GF-D8 (cell line): Measurements from ENCODE around the gene SCRN1.
A peak's percentile ranks its signal among the peaks of the same experiment; 100 is the strongest.

Experiments used
- DNase-seq: peaks from one replicate; lab custom pipeline; 2025; lab: John Stamatoyannopoulos, UW

Gene SCRN1

DNA sequence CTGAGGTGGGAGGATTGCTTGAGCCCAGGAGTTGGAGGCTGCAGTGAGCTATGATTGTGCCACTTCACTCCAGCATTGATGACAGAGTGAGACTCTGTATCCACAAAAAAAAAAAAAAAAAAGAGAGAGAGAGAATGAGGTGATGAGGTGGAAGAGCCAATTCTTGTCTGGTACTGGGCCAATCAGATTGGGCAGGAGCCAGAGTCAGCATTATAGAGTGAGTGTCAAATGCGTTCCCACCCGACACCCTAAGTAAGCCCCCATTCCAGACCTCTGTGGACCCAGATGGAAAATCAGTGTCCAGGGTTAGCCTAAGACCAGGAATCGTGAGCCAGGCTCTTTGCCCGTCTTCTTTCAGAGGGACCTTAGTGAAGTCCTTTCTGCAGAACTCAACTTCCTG is 99.3 kb downstream of the SCRN1 start:
- no peak for DNase-seq

DNA sequence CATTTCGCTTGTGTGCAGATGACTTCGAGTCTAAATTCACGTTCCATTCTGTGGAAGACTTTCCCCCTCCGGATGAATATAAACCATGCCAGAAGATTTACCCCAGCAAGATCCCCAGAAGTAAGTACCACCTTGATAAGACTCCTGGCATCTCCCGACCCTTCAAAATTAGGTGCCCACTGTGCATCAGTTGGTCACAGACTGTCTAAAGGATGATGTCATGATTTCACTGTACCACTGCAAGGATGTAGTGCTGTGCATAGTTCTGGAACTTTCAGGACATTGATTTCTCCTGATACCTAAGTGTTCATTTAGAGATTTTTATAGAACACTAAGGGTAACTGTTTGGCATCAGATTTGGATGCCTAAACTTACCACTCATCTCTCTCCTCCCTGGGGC is 100.3 kb downstream of the SCRN1 start:
- DNase-seq = no peak

DNA sequence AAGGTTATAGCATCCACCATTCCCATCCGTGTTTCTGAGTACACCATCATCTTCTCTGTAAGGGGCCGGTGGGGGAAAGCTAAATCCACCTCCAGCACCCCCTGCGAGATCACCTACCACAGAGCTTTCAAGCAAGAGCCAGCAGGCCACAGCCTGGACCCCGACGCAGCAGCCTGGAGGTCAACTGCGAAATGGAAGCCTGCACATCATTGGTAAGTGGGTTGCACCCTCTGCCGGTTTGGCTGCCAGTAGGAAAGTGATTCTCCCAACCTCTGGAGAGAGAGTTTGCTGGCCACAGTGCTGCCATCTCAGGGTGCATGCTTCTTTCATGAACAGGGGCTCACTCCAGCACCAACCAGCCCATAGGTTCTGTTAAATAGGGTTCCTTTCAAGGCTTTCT is 101.6 kb downstream of the SCRN1 start:
- no peak for DNase-seq

DNA sequence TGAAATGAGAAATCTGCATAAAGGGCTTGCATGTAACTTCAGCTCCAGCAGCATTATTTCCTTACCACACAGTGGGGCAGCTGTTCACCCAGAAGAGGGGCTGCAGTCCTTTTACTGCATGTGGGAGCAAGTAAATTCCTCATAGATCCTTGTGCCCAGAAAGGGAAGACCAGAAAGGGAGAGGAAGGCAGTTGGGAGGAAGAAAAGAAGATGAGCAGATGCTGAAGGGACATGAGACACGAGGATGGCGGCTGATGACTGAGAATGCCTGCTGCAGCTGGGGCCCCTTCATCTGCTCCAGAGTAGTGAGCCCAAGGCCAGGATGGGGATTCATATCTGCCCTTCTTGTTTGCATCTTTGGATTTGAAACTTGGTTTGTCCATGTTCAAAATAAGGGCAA is 102.8 kb downstream of the SCRN1 start:
- DNase-seq = no peak

DNA sequence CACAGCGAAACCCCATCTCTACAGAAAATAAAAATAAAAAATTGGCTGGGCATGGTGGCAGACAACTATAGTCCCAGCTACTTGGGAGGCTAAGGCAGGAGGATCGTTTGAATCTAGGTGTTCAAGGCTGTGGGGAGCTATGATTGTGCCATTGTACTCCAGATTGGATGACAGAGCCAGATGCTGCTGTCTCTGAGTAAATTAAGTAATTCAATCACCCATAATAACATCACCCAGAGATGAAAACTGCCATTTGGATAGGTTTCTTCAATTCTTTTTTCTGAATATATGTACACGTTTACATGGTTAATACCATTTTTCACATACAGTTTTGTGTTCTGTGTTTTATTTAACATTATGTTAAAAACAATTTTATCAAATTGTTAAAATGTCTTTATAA is 104.0 kb downstream of the SCRN1 start:
- no peak for DNase-seq

DNA sequence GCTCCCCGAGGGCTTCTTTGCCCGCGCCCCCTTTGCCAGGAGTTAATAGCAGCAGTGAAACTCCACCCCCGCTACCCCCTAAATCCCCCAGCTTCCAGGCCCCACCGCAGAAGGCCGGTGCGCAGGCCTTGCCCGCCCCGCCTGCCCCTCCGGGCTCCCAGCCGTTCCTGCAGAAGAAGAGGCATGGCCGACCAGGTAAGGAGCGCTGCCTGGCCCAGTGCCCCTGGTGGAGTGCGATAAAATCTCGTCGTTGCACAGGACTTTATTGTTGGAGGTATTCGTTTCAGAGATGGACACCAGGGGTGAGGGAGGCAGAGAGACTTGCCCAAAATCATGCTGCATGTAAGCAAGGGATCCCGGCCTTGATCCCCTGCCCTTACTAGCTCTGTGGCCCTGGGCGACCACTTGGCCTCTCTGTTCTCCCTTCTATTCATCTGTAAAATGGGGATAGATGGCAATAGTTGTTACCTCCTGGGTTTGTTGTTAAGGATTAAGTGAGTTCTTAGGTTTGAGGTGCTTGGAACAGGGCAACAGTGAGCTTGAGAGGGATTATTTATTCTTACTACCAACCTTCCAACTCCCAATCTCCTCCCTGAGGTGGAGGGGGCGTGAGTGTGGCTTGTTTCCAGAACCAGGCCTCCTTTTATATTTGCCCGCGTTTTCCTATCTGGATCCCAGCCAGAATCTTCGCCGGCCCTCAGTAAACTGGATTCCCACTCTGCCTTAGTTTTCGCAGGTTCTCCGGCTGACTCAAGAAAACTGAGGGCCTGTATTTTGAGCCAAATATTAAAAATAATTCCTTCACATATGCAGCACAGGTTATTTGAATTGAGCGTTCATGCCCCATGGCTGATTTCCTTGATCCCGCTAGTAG is 105.0 kb downstream of the SCRN1 start:
- DNase-seq = no peak

DNA sequence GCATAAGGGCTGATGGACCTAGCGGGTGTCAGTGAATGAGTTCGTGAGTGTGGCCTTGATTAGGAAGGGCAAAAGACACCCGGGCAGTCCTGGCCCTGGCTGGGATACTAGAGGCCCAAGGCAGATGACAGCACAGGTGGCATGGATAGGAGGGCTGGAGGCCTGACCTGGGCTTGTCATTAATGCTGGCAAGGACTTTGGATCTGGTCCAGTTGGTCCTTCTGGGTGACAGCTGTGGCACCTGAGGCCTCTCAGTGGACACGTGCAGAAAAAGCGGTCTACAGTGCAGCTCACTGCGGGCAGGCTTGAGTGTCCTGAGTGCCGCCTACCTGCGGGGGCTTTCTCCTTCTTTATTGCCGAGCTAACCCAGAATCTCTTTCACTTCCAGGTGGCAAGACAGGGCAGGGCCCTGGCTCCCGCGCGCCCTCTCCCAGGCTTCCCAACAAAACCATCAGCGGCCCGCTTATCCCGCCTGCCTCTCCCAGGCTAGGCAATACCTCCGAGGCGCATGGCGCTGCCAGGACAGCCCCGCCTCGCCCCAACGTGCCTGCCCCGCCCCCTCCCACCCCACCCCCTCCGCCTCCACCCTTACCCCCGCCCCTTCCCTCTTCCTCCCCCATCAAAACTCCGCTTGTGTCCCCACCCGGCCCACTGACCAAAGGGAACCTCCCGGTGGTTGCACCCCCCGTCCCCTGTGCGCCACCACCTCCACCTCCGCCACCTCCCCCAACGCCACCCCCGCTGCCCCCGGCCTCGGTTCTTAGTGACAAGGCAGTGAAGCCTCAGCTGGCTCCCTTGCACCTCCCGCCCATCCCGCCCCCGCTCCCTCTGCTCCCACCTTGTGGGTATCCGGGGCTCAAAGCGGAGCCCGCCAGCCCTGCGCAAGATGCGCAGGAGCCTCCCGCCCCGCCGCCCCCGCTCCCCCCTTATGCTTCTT is 105.9 kb downstream of the SCRN1 start:
- no peak for DNase-seq

DNA sequence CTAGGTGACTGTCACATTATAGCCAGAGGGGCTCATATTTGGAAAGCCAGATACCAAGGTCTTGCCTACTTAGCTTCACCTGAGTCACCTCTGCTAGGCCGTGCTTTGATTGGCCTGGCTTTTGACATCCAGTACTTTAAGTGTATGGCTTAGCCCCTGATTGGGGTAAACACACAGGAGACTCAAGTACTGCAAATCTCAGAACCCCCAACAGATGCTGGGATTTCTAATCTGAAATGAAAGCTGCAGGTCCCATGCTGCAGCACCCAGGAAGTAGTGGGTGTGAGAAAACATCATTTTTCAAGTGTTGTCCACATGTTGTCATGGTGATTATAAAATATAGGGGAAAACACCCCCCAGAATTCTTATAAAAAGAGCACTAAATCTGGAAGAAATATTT is 107.1 kb downstream of the SCRN1 start:
- no peak for DNase-seq

DNA sequence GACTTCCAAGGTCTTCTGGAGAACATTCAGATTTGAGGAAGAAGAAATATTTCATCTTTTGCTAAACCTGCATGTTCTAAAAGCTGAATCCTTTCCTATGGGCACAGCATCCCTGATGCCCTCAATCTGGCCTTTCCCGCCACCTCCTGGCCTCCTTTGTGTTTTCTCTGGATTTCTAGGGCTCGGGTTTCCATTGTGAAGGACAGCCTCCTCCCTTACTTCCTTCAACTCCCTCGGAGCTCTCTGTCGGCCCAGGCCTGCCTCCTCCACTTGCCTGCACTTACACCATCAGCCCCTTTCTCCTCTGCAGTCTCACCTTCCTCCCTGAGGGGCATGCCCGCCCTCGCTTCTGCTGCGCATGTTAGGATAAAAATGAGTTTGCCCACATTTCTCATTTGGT is 107.9 kb downstream of the SCRN1 start:
- DNase-seq = no peak

DNA sequence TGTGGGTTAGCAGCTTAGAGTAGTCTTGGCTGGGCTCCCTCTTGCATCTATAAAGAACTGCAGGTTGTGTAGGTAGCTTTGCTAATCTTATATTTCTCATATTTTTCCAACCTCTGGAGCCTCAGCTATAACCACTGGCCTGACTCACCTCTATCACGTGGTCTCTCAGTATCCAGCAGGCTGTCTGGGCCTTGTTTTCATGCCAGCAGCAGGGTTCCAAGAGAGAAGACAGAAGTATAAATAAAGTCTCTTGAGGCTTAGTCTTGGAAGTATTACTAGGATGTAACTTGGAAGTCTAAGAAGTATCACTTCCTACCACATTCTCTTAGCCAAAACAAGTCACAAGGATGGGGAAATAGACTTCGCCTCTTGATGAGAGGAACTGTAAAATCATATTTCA is 110.0 kb downstream of the SCRN1 start:
- no peak for DNase-seq

DNA sequence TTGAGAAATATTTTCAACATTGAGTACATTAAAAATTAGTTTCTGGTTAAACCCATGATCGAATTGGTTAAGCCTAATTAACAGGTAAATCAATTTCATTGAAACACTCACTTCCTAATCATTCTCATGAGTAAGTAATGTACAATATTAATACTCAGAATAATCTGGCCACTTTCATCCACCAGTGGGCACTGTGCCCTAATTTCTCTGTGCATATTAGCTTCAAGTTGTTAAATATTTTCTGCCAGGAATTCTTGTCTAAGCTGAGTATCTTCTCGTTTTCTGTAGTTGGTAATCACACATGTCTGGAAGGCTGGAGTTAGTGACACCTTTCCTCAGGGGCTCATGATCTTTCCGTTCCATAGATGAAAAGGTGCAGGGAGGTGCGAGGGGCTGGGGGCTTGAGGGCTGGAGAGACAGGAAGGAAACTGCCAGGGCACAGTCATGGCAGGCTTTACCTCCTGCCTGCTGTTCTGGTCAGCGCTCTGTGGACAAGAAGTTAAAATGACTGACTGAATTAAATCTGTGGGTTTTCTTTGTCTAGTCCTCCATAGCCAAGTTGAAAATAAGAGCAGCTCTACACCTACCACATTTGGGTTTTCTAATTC is 111.4 kb downstream of the SCRN1 start:
- peak; percentile 10 for DNase-seq

DNA sequence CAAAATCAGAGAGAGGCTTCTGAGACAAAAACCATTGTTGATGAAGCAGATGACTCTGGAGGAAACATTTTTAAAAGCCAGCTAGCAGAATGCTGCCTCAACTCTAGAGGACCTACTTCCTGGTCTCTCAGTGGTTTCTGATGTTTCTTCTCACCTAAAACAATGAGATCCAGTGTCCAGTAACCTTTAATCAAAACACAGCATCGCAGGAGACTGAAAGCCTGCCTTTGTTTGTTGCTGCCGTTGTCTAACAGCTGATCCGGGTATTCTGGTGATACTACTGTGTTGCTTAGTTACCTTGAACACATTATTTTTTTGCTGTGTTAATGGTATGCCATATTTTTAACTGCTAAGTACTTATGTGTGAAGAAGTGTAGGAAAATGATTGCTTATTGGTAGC is 112.4 kb downstream of the SCRN1 start:
- DNase-seq = no peak

DNA sequence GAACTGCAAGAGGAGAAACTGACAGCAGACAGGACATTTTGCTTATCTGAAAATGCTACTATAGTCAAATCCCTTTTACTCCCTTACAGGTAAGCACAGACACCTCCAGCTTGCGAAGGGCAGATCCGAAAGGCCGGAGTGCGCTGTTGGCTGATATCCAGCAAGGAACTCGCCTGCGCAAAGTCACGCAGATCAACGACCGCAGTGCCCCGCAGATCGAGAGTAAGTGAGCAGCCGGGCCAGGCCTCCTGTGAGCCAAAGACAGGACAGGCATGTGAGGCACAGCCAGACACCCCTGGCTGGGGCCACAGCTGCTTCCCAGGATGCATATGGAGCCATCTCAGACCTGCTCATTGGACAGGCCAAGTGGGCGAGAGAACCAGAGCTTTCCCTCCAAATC is 113.9 kb downstream of the SCRN1 start:
- no peak for DNase-seq

DNA sequence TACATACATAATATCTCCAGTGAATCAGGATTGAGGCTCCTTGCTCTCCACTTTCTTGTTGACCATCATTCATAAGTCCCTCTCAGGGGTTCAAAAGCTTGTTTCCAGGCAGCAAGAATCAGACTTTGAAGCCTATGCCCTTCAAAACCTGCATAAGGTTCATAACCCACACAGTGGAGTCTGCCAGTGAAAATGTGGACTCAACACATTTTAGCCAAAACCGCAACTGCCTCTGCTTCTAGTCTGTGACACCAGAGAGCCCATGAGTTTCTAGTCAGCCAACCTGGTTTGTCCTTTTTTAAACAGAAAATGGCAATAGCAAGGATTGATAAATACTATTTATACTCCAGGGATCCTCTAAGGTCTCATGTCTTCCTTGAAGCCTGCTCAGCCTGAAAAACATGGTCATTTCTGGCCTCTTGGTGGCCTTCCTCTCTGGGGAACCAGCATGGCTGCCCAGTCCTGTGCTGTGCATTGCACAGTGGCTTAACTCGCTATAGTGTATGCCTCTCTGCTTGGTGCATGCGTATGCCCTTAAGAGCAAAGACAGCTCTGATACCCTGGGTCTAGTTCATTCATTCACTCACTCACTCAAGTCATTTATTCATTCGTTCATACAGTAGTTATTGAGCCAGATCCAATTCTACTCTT is 115.8 kb downstream of the SCRN1 start:
- no peak for DNase-seq

DNA sequence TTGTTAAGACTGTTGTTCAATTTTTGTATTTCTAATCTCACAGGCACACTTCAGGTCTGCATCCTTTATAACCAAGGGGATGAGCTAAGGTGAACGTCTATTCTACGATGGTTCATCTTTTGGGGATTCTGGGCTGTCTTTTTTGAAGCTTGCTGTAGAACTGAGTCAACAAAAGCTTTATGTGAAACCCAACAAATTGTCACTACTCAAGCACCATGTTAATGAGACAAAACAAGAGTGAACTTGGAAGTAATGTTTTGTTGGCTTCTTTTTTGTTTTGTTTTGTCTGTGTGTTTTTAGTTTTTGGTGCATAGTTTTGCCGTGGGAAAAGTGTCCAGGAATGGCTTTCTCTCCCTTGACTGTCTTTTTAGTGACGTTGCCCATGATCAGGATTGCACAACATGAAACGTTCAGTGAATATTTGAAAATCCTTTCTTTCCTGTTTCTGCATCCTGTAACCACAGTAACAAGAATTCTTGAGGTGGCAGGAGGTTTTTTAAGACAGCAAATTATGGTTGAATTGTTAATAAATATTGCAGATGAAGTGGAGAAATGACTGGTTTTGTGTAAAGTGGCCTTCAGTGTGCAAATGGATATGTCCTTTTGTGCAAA is 117.7 kb downstream of the SCRN1 start:
- DNase-seq = no peak
